Right lung (tissue), 5 donors: ENCODE results near the gene LAPTM4A. TPM values are rescaled to one million over a fixed set of nuclear protein-coding genes. Genes with fewer than 3 reads are reported as not detected.

Experiments
- DNase-seq, 2 donors: peaks; one replicate each; pipeline ENCODE4 v3.0.0-alpha.2; 2013
- polyA plus RNA-seq, 5 donors: library from polyadenylated mRNA; unstranded; fragments of 120-200 nt; gene quantifications; one replicate each; pipeline versions ENCODE4 v1.2.1 to v1.2.3, GENCODE V29; 2013; ENCODE audit warnings: inconsistent platforms in 1 of 5, low replicate concordance in 1 of 5; ENCODE audit not compliant: insufficient read length in 5 of 5, insufficient read depth in 1 of 5

Gene LAPTM4A
- polyA plus RNA-seq, 5 donors, result 464 to 625 (median 574) TPM

GRCh38 chr2:19989342-19989666 lies 62.1 kb downstream of the LAPTM4A start:
- DNase-seq, result no peak

DNA sequence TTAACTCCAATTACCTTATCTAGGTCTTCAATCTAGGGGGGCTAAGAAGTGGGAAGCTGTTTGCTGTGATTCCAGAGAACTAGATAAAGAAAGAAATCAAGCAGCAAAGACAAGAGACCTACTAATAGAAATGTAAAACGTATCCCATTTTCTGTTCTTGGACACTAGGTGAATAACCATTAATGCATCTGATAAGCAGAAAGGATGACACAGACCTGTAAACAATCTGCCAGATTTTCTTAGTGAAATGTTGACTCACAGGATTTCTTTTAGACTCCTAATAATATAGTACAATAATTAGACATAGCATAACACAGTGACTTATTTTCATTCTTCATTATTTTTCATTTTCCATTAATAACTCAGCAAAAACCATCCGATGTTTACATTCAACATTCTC lies 62.8 kb downstream of the LAPTM4A start:
- no peak for DNase-seq

DNA sequence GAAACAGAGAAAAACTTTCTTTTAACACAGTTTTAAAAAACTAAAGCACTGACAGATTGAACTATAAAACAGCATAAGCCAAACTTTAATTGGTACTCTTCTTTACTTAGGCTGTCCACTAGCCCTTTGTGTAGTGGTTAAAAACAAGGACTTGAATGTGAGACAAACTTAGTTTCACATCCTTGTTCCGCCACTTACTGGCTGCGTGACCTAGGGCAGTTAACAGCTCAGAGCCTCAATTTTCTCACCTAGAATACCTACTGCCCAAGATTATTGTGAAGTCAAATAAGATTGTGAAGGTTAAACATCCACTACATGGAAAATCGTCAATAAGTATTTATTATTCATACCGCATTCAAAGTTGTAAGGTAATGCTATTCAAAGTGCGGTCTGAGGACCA lies 63.5 kb downstream of the LAPTM4A start:
- DNase-seq, result no peak

Other genes with a start within 250 kb of the LAPTM4A start
- 10 to 100 TPM; 23.5 to 45.3 (median 35.2) TPM for gene TTC32, start 149.6 kb downstream of the LAPTM4A start, polyA plus RNA-seq
- gene WDR35, start 61.5 kb downstream of the LAPTM4A start, polyA plus RNA-seq, result 10 to 100 TPM; 21.1 to 42.1 (median 30.6) TPM
- gene MATN3, start 39.0 kb downstream of the LAPTM4A start, polyA plus RNA-seq, result 10 to 100 TPM in 2 of 5 donors, 1 to 10 TPM in 3; 8.0 to 12.3 (median 9.1) TPM
- 100 to 1,000 TPM in 3 of 5 donors, 10 to 100 TPM in 2; 75.8 to 176 (median 115) TPM for gene SDC1, start 173.5 kb upstream of the LAPTM4A start, polyA plus RNA-seq